HG03103 (cell line): Measurements from ENCODE around the gene AGTPBP1.
"Not testable (repeated sequence)": the region's sequence is repeated elsewhere in the genome, so short reads cannot be mapped to it uniquely, and the experiment has no call there.

Source experiments
- ATAC-seq: cut with Tn5 transposase; IDR thresholded peaks from one replicate; pipeline ENCODE4 v1.9.1; 2021; ENCODE audit warnings: low read depth; ENCODE audit not compliant: unreplicated experiment

AGTPBP1 gene

DNA sequence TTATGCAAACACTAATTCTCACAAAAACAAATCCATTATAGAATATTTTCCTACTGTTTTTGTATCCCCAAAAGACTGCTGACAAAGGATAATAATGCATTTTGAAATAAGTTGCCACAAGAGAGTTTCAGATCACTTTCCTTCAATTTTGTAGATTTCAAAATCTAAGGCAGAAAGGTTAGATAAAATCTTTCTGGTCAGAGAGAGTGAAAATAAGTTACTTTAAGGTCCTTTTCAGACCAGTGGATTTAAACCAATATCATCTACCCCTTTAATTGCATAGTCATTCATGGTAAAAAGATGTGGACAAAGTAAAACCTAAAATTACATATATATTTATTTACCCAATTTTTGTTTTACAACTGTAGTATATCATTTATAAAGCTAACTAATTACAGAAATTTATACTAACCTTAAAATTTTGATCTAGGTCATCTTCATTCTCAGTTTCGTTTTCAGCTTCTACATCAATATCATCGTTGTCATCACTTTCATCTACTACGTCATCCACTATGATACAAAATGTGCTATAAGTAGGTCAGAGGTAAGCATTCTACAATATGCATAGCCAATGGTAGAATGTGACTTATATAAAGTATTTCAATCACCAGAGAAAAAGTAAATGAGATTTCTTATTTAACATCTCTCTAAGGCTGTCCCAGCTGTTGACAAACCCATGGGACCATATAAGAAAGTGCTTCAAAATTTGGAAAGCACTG, 95.7 kb downstream of the AGTPBP1 start:
- ATAC-seq = no peak

DNA sequence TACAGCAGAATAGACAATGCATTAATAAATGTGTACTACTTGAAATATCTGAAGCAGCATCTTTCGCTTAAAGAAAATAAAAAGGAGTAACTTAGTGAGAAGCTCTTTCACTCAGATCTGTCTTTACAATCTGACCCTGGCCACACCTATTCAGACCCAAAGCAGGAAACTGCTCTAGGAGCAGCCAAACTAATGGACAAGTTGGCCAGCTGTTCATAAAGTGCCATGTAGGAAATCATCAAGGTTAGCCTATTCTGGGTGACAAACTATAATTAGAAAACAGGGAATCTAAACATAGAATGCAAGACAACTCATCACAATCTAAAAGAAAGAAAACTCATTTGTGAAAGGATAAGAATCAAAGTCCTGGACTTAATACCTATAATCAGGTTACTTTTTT, 101.3 kb downstream of the AGTPBP1 start:
- ATAC-seq = no peak

DNA sequence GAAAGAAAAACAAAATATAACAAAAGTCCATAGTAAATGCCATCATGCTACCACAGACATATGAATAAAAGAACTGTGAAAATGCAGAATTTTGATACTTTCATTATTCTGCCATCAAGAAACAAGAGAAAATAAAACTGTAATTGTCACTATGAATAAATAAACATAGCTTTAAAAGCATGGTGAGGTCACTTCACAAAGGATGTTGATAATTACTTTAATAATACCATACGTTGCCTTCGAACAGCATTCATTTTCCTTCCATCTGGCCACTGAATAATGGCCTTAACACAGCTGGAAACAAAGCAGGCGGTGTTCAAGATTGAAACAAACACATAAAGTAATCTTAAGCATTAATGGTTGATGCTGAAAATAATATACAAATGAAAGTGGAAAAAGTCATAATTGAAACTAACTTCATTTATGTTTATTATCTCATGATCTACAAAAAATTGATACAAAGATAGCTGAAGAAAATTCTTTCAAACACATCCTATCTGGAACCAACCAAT, 102.0 kb downstream of the AGTPBP1 start:
- ATAC-seq = no peak

DNA sequence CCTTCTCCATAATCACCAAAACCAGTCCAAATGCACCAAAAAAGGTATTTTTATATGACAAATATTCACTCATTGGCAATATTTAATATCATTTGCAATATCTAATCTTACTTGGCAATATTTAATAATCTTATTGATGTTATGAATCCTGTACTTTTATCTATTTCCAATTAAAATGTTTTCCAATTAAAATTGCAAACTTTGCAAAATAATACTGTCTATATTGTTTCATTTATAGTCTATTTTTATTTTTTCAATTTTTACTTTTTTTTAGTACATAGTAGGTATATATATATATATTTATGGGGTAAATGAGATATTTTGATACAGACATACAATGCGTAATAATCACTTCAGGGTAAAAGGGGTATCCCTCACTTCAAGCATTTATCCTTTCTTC, 109.9 kb downstream of the AGTPBP1 start:
- no peak for ATAC-seq

DNA sequence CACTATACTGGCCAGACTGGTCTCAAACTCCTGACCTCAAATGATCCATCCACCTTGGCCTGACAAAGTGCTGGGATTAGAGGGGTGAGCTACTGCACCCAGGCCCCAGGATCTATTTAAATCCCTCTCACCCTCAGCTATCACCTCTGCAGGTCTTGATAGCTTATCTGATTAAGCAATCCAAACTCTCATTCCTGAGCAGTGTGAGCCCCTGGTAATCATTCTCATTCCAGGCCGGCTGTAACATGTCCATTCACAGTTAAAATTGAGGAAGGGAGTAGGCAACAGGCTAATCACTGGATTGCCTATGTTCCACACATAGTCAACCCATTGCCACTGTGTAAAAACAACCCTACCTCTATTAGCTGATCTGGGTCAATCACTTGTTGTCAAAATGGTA, 111.1 kb downstream of the AGTPBP1 start:
- no peak for ATAC-seq

DNA sequence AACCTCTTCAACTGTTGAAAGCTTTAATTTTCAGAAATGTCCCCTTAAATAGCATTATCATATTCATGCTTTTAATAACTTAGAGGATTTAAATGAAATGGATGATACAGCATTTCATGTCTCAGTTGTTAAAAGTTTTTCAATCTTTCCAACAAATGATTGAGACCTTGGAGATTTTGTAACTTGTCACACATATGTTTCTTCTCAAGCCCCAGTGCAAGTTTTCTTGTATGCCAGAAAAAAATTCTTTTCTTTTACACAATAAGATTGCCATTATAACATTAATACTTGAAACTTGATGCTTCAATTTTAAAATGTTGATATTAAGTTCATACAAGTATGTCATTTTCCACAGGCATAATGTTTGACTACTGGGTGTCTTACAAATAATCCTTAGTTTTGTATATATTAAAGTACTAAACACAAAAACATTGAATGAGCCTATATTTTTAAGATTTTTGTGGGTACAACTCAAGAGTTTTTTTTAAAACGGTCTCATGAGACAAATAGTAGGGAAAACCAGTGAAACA, 124.5 kb downstream of the AGTPBP1 start:
- ATAC-seq = no peak

DNA sequence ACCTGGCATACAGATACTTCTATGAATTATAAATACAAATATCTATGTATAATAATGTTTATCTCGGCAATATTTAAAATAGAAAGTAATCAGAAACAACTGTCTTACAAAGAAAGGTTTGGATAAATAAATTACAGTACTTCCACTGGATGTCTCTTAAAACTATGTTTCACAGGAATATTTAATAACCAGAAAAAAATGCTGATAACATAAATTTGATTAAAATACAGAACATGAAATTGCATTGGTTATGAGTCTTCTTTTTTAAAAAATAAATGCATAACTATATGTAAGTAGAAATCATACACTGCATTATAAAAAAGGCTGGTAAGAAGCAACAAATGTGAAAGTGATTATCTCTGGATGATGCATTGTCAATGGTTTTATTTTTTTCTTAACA, 126.0 kb downstream of the AGTPBP1 start:
- ATAC-seq = no peak

DNA sequence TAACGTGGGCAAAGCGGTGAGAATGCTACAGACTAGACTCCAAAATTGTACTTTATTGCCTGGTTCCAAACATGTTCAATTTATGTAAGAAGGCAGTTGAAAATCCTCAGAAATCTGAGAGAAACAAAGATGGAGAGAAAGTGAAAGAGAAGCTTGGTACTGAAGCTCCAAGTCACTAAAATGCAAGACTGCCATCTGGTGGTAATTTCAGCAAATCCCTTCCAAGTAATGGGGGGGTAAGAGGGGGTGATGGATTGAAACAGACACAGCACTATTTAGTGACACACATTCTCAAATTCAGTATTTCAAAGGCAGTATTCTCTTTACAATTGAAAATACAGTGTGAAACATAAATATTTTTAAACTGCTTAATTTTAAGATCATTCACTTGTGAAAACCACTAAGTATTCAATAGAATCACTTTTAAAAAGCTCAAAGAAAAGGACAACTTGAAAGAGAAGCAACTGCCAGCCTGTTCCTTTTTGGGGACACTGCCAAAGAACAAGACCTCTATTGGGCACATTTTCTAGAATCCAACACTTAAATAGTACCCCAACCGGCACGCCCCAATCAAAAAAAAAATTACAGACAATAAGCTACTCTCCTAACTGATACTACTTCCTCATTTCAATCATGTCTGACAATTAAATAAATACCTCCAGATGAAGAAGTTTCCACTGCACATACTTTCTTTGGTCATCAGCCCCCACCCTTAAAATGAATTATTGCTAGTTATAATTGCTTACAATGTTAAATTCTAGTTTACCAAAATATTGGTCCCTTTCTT, 131.5 kb downstream of the AGTPBP1 start:
- ATAC-seq = peak; percentile 84

DNA sequence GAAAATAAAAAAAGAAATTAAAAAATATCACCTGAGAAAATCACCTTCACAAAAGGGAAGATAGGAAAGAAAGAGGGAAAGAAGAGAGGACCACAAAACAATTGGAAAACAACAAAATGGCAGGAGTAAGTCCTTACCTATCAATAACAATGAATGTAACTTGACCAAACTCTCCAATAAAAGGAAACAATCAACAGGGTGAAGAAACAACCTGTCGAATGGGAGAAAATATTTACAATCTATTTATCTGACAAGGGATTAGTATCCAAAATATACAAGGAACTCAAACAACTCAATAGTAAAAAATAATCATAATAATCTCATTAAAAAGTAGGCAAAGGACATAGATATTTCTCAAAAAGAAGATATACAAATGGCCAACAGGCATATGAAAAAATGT, 135.8 kb downstream of the AGTPBP1 start:
- ATAC-seq = no peak

DNA sequence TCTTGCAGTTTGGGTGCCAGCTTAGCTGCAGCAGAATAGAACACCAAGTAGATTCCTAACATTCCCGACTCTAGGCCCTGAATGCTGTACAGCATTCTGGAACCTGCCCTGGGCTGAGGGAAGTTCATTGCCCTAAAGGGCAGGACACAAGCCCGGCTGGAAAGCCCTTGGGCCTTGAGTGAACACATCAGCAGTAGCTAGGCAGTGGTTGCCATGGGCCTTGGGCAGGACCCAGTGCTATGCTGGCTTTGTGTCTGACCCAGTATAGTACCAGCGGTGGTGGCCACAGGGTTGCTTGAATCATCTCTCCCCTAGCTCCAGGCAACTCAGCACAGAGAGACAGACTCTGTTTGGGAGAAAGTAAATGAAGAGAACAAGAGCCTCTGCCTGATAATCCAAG, 137.8 kb downstream of the AGTPBP1 start:
- ATAC-seq = no peak

DNA sequence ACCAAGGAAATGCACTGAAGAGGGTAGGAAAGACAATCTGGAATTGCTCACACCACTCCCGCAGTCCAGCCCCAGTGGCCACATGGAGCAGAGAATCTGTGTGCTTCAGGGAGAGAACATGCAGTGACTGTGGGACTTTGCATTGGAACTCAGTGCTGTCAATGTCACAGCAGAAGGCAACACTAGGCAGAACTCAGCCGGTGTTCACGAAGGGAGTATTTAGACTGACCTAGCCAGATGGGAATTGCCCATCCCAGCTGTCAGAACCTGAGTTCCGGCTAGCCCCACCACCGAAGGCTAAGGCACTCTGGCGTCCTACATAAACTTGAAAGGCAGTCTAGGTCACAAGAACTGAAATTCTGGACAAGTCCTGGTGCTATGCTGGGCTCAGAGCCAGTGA, 139.0 kb downstream of the AGTPBP1 start:
- no peak for ATAC-seq

DNA sequence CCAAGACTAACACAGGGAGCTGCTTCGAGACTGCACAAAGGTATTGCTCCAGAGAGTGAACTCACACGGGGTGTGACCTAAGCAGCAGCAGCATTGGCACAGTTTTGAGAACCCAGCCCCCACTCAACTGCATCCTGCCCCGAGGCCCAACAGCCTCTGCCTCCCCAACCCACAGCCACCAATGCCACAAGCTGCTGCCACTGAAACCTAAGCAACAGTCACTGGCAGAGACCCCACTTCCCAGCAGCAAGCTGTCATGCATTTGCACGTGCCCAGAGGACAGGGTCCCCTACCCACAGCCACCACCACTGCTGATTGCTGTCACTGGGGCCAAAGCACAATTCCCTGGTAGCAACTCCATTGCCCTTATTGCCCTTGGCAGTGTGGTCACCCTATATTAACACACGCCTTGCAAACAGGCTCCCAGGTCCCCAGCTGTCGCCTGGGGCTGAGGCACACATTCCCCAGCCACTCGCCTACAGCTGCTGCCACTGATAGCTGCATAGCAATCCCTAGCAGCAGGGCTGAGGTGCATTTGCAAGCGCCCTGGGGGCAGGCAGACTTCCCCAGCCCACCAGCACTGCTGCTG, 141.0 kb downstream of the AGTPBP1 start:
- ATAC-seq = no peak

DNA sequence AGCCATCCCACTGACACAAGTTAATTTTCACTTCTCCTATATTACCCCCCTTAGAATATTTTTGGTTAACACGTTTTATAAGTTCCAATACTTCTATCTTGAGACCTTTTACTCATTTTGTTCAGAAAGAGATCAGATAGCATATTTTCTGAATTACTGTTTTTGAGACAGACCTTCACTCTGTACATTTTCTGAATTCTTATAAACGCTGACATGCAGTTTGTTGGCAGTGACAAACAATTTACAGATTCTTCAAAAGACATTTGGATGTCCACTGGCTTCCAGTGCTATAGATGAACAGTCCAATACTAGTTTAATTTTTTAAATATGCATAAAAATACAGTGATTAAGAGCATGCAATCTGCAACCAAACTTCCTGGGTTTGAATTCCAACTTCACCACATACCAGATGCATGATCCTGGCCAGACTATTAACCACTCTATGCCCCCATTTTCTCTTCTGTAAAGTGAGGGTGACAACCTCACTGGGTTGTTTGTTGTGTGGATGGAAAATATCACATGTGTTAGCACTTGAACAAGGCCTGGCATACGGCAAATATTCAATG, 142.1 kb downstream of the AGTPBP1 start:
- no peak for ATAC-seq

DNA sequence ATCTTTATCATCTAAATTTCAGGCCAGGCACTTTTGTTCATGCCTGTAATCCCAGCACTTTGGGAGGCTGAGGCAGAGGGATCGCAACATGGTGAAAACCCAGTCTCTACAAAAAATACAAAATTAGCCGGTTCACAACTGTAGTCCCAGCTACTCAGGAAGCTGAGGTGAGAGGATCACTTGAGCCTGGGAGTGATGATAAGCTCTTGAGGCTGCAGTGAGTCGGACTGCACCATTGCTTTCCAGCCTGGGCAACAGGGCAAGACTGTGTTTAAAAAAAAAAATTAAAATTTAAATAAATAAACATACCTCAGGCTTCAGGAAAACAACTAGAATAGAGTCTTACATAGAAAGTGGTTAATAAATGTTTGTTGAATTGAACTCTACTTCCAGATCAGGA, 147.4 kb downstream of the AGTPBP1 start:
- no peak for ATAC-seq

DNA sequence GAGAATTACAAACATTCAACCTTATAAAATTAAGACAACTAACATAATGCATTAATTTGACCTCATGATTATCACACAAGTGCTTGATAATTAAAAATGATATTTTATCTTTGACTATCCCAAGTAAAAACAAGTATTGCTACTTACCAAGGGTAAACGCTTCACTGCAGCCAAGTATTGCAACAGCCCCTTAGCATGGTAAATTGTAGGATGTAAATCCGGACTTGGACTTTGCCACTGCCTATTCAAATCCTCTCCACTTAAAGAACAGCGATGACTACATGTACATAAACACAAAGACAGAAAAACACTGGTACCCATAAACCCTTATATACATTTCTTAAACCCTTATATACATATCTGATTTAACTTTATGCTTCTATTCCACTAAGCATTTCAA, 155.1 kb downstream of the AGTPBP1 start:
- ATAC-seq = no peak

DNA sequence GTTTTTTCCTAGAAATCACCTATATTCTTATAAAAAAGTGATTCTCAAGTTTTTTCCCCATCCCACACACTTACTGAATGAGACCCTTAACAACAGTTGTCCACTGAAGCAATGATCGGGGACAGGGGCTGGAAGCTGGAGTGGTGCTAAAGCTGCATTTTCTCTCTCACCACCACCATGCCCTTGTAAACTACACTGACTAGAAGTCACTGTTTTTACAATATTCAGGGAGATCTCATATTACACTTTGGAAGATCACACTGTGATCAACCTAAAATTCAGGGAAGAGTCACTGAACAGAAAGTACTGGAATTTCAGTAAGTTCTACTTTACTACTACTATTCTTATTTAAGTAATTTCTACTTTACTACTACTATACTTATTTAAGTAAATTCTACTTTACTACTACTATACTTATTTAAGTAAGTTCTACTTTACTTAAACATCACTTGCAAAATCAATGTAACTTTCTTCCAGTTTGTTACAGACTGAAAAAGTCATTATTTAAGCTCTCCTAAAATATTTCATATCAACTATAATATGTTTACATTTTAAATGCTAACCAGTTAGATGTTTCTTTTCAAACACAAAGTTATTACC, 164.3 kb downstream of the AGTPBP1 start:
- ATAC-seq = no peak

DNA sequence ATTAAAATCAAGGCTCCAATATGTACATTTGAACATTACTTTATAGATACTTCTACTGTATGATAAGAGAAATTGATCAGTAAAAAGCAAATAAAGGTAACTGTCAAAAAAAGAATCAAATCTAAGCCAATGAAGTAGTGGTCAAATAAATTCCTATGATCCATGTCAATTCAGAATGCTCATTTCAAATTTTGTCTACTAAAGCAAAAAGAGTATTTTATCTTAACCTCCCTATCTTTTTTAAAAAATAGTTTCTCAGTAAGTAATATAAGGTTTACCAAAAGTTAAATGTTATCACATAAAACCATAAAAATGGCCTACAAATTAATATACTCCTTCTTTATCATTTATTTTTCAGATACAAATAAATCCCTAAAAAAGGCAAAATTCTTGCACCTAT, 165.9 kb downstream of the AGTPBP1 start:
- no peak for ATAC-seq

DNA sequence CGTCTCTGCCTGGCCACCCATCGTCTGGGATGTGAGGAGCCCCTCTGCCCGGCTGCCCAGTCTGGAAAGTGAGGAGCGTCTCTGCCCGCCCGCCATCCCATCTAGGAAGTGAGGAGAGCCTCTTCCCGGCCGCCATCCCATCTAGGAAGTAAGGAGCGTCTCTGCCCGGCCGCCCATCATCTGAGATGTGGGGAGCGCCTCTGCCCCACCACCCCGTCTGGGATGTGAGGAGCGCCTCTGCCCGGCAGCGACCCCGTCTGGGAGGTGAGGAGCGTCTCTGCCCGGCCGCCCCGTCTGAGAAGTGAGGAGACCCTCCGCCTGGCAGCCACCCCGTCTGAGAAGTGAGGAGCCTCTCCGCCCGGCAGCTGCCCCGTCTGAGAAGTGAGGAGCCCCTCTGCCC, 168.2 kb downstream of the AGTPBP1 start:
- ATAC-seq = not testable (repeated sequence)

DNA sequence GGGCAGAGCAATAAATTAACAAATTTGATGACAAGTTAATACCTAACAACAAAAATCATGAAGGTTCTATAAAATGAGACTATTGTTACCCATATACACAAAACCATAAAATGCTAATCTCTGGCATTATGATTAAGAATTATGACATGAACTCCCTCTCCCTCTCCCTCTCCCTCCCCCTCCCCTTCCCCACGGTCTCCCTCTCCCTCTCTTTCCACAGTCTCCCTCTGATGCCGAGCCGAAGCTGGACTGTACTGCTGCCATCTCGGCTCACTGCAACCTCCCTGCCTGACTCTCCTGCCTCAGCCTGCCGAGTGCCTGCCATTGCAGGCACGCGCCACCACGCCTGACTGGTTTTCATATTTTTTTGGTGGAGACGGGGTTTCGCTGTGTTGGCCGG, 168.8 kb downstream of the AGTPBP1 start:
- ATAC-seq = not testable (repeated sequence)

DNA sequence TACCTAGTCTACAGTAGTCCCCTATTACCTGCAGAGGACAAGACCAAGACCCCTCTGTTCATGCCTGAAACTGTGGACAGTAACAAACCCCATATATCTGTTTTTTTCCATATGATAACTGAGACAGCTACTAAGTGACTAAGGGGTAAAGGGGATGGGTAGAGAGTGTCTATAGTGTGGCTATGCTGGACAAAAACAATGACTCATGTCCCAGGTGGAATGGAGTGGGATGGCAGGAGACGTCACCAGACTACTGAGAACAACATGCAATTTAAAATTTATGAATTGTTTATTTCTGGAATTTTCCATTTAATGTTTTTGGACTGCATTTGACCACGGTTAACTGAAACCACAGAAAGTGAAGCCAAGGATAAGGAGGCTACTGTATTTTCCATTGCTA, 171.8 kb downstream of the AGTPBP1 start:
- no peak for ATAC-seq

DNA sequence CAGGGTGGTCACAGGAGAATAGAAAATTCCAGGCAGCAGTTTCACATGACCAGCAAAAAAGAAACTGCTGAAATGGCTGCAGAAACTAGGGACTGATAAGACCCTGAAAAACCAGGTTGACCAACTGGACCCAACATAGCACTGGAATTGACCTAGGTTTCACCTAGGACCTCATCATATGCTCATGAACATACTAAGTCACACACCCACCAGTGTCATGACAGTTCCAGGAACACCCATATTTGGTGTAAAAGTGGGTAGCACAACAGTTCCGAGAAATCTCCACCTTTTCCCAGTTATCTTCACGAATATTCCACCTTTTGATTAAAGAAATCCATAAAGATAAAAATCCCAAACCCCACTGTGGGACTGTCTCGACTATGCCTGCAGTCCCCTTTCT, 182.2 kb downstream of the AGTPBP1 start:
- ATAC-seq = no peak
